Measurements from ENCODE around the gene THUMPD3.

The THUMPD3 gene

DNA sequence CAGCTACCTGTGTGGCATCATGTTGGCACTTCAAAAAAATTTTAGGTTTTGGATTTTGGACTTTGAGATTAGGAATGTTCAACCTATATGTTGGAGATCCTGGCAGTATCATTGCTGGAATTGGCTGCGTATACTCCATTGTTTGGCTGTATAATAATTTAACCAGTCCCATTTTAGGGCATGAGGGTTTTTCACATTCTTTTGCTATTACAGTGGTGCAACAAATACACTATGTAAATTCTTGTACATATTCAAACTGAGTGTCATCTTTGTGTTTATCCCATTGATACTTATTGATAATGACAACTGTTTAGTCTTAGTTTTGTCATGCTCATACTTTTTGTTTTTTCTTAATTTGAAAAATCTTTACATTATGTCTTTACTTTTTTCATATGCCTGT lies 6.7 kb downstream of the THUMPD3 start:
- no peak for DNase-seq

DNA sequence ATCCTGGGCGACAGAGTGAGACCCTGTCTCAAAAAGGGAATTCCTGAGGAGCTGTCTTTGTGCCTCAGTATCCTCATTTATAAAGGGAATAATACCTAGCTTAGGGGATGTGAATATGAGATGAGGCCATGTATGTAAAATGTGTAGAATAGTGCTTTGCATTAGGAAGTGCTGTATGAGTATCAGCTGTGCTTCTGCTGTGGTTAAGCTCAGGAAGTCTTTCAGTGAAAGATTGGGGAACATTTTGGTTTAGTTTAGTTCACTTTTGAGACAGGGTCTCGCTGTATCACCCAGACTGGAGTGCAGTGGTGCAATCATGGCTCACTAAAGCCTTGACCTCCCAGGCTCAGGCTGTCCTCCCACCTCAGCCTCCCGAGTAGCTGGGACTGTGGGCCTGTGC lies 10.6 kb downstream of the THUMPD3 start:
- DNase-seq = no peak

DNA sequence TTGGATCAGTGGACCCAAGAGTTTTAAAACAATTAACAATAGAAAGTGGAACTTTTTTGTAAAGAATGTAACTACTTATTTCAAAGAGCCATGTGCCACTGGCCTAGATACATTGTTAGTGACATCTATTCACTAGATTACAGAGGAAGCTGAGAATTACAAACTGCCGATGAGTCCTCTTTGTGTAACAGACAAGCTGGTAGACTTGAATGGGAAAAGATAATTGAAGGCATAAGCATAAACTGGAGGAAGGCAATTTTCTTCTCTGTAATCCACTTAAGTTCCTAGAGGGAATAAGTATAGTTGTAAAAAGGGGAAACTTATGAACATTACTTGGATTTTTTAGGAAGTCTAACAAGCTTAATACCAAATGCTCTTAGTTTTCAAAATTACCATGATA lies 15.1 kb downstream of the THUMPD3 start:
- DNase-seq = no peak

DNA sequence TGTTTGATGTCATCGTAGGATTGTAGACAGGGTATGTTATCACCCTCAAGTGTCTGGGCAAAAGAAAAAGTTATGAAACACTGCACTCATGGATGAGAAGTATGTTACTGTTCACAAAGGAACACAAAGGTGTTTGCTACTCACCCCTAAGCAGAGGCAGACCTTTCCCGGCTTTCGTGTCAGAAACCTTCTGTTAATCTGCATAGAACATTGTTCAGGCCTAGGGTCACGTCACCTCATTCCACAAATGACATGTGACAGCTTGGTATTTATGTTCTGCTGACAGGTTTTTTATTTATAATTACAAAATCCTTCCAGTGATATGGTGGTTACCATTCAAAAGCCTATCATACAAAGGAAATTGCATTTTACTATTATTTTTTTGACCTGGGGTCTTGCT lies 16.5 kb downstream of the THUMPD3 start:
- no peak for DNase-seq

DNA sequence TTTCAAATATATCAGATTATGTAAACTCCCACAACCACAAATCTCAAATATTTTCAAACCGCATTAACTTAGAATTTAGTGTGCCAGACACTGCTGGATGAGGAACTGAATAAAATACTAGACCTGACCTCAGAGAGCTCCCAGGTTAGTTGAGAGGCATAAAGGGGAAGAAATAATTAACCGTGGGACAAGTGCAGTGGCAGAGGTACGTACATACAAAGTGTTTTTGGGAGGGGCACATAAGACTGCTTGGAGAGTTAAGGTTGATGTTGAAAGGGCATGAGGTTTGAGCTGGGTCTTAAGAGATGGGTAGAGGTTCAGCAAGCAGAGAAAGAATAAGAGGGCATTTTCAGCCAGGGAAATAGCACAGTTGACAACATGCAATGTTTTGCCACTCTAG lies 17.2 kb downstream of the THUMPD3 start:
- no peak for DNase-seq

DNA sequence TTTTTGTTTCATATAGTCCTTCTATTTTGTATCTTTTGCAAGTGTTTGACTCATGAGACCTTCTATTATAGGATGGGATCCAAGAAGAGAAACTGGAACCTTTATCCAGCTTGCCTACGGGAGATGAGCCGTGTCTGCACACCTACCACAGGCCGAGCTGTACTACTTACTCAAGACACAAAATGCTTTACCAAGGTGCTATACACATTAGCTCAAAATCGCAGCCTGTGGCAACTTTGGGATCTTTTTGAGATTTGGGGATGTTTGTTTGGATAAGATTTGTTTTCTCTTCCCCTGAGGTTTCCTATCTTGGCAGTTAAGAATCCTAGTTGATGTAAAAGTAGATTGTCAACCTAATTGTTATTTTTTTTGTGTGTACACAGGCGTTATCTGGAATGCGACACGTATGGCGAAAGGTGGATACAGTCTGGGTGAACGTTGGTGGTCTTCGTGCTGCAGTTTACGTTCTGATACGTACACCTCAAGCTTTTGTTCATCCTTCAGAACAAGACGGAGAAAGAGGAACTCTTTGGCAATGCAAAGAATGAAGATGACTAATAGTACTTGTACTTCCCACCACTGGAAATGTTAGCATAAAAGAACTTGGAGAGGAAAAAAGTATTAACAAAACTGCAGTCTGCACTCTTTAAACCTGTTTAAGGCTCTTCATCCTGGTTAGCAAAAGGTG lies 21.4 kb downstream of the THUMPD3 start:
- DNase-seq = no peak

DNA sequence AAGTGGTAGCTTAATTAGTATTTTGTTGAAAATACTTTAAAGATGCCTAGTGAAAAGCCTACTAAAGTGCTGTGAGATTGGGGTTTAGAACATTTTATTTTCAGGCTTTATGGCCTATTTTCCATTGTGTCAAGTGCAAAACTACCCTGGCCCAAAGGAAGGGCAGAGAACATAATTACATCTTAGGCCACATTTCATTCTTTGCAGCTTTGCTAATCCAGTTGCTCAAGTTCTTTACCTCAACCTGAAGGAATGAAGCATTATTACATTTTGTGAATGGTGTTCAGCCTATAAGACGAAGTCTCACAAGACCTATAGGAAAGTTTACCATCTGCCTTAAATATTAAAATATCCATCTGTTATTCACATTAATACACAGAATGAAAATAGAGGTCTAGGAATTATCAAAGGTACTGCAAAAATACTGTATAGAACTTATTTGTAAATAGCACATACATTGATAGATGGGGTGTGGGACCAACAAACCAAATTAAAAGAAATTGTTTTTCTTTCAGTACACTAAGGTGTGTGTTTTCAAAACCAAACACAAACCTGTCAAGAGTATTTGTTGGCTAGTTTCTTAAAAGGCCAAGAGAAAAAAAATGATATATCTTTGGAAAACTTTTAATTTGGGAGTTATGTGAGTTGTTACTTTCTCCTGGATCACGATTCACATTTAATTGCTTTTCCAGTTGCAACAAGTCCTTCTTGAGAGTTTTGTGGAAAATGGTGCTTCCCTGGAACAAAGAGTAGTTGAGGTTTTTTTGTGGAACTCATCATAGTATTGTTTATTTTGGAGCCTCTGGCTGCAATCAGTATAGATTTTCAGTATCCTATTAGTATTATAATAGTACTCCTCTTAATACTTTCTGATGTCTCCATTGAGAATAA lies 22.6 kb downstream of the THUMPD3 start:
- DNase-seq = no peak

DNA sequence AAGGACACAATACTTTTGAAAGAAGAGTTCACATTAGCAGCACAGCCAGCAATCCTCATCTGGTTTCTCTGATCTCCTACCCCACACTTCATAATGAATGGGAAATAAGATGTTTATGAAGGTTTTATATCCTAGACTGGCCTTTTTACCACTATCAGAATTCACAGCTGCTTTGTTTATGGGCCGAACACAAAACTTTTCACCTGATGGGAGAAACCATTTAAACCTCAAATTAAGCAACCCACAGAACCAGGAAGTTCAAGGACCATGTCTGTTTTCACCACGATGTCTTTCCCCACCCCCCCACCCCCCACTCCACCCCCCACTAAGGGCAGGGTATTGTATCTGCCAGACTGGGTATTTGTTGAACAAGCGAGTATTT lies 23.2 kb downstream of the THUMPD3 start:
- DNase-seq = no peak

DNA sequence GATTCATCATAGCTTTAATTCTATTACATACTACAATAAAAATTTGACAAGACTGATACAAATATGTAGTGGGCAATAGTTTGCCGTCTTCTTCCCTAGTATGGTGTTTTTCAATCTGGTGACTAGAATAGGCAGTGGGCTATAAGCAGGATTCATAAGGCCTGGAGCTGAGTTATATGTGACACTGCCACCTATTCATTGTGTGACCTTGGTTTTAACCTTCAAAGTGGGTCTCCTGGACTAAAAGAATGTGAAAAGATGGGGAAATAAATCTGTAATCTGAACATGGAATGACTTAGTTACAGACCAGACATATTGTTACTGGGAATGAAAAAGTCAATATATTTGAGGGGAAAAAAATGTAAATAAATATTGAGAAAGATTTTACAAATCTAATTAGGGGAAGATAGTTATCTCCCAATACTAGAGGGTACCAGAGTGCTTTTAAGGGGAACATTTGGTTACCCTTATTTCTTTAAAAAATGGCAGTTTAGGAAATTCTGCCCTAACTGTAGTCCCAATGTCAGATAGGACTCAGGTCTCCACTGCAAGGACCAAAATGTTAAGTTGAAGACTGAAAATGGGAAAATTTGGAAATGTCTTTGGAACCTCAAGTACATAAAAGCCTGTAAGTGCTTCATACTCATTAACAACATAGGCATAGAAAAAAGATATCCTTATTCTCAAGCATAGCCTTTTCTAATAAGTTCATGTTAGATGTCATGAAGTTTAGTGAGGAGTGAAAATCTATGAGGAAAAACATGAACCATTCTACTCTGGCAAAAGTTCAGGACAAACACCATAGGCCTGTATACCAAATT lies 23.9 kb downstream of the THUMPD3 start:
- DNase-seq = no peak

DNA sequence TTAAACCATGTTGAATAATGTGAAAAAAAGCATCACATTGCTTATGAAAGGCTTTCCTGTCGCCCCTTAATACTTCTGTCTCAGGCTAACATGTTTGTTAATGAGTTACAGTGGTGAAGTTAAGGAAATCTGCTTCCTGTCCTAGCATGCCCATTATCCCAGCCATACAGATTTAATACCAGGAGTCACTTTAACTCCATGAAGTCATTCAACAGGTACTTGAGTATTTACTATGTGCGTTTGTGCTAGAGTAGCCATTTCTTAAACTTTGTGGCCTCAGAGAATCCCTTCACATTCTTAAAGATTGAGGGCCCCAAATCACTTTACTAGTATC lies 24.4 kb downstream of the THUMPD3 start:
- no peak for DNase-seq

DNA sequence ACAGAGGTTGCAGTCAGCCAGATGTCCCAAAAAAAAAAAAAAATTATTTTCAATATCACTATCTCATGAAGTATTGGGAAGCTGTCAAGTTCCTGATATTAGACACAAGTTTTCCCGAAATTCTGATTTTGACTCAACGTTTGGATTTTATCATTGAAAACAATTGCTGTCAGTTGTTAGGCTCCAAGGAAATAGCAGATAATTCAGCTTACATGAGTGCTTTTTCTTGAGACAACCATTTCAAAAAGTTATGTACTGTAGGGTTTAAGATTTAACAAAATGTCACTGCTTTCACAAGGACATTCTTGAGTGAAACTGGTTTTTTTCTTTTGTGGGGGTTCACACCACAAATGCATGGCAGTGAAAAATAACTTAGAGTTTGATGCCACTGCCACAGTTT lies 25.3 kb downstream of the THUMPD3 start:
- DNase-seq = no peak

DNA sequence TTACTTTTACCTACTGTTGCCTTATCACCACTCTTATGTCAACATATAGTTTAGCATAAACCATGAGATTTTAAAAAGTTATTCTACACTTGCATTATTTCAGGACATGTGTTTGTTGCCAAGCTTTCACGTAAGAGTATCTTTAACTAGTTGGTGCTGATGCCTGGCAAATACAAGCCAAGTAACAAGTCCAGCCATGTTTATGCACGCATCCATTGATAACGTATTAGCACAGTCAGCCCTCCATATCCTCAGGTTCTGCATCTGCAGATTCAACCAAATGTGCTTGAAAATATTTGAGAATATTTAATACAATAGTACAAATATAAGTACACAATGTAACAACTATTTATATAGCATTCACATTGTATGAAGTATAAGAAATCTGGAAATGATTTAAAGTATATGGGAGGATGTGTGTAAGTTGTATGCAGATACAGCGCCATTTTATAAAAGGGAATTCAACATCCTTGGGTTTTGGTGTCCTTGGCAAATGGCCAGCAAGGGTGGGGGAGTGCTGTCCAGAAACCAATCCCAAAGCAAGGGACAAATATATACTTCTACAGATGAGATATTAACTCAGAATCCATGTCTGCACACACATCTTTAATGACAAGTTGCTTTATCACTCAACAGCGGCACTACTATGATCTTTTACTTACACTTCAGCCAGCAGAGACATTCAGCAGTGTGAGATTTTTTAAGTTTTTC lies 25.9 kb downstream of the THUMPD3 start:
- no peak for DNase-seq

DNA sequence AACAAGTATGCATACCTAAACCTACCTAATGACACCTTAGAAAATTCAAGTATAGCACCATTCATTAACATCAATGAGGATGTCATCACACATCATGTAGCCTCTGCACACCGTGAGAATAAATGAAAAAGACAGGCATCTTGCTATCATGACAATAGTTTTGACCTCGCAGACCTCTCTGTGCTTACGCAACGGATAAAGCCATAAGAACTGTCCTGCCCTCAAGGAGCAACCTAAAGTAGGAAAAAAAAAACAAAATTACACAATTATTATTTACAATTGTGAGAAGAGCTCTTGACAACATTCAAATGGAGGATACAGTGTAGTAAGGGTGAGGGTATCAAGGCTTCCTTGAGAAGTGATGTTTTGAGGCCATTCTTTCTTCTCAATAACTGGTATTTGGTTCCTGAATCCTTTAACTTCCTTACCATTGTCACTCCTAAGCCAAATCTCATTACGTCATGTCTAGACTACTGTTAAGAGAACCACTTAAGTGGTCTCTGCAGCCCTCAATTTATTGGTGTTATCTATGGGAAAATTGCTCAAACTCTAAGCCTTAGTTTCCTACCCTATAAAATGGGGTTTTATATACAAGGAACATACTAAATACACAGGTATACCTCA lies 27.5 kb downstream of the THUMPD3 start:
- no peak for DNase-seq

DNA sequence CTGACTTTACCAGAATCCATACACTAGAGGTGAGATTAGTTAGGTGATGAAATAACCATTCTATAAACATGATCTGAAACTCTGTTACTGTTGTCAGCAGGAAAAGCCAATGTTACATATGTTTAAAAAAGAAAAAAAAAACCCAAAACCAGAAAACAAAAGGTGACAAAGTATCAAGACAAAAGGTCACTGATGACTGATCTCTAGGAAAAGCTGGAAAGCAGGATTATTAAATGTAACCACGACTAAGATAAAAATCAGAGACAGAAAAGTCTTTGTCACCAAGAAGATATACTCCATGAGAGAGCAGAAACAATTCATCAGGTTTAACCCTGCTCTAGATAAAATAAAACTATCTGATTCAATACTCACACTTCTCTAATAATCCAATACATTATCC lies 29.2 kb downstream of the THUMPD3 start:
- DNase-seq = no peak

DNA sequence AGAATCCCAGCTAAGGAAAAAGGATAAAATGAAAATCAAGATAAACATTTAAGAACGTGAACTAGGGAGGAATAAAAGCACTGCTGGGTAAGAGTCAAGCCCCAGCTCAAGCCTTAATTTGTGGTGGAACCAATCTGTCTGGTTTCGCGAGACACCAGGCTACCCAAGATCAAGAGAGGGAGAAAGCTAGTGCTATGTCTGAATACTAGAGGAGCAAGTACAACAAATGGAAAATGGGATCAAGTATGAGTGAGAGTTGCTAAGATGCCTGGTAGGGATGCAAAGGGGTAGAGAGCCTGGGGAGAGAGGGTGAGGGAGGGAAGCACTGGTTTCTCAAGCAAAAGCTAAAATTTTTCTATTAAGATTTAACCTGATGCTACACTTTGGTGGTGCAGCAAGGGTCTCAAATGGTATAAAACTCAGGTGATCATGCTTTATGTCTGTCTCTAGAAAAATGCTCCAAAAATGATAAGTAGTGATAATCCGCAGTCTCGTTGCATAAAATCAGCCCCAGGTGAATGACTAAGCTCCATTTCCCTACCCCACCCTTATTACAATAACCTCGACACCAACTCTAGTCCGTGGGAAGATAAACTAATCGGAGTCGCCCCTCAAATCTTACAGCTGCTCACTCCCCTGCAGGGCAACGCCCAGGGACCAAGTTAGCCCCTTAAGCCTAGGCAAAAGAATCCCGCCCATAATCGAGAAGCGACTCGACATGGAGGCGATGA lies 32.9 kb downstream of the THUMPD3 start:
- no peak for DNase-seq

DNA sequence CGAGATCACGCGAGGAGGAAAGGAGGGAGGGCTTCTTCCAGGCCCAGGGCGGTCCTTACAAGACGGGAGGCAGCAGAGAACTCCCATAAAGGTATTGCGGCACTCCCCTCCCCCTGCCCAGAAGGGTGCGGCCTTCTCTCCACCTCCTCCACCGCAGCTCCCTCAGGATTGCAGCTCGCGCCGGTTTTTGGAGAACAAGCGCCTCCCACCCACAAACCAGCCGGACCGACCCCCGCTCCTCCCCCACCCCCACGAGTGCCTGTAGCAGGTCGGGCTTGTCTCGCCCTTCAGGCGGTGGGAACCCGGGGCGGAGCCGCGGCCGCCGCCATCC lies 33.4 kb downstream of the THUMPD3 start:
- DNase-seq = peak; percentile 50

DNA sequence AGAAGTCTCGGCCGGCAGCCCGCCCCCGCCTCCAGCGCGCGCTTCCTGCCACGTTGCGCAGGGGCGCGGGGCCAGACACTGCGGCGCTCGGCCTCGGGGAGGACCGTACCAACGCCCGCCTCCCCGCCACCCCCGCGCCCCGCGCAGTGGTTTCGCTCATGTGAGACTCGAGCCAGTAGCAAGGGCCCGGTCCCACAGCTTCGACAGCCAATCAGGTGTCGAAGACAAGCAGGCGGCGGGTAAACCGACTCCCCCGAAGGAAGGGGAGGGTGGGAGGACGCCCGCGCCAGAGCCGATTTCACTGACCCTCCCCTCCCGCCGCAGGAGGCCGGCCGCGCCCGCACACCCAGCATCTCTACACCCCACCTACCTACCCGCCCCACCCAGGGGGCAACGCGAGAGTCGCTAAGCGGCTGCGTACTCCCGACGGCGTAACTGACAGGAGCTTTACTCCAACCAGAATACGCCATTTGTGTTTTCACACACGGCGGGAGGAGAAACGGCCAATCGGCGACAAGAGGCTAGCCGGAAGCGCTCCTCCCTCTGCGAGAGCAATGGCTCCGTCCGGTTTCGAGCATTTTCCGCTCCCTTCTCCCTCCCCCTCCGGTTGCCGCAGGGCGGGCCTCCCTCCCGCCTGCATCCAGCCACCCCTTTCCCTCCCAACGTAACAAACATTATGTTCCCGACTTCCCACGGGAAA lies 33.9 kb downstream of the THUMPD3 start:
- DNase-seq = peak; percentile 72

DNA sequence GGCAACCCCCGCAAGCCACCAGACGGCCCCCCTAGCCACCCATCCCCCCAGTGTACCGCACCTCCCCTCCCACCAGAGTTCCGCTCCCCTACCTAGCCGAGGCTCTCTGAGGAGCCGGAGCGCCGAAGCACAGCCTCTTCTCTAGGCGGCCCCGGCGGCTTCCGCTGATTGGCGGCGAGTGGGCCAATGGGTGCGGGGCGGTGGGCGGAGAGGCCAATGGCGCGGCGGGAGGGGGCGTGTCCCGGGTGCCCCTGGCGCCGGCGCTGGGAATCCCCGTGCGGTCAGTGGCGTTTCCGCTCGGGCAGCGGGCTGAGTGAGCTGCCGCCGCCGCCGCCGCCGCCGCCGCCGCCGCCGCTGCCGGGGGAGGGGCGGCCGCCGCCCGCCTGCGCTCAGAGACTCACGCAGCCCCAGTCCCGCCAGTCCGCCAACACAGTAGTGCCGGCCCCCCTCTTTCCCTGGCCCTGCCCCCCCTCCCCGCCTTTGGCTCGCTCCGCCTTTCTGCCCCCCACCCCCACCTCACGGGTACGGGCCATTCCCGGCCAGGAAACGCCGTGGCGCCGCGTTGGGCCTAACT lies 34.6 kb downstream of the THUMPD3 start, which contains the start of gene SETD5:
TSS of gene SETD5 (plus strand) at position 284 of the 574 bp plus-strand sequence. CDS start 31,324 bp downstream, outside the sequence.
- DNase-seq = peak; percentile 27

DNA sequence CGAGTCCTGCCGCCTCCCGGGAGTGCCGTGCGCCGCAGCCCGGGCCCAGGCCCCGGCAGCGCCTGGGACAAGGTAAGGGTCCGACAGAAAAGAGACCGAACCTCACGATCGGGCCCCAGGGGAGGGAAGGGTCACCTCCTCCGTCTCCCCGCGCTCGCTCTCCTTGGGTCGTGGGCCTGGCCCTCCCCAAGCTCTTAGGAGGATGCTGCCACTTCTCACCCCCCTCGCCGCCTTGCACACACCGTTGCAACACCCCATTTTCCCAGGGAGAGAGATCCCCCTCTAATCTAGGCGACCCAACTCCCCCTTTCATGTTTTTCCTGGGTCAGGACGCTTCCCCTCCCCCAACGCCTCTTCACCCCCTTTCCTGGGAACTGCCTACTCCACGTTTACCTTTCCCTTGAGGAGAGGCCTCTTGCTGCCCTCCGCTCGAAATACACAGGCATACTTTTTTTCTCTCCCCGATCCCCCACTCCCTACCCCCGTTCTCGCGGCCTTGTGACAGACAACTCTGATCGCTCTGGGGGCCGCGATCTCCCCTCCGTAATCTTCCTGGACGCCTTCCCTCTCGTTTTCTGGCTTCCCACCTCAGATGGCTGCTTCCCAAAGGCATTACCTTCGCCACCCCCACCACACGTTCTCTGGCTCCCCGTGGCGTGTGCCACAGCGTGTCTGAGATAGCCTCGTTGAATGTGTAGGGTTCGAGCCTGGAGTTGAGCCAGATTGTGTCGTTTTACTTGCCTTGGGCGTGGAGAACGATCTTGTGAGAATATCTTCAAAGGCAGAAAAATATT lies 35.2 kb downstream of the THUMPD3 start:
- DNase-seq = no peak

All from NCI-H1436 treated with DMSO at 0.1 percent for 48 hours (cell line).